GM23338 (cell line): Measurements from ENCODE around the gene CNN2.

Source experiments
- CREB1 ChIP-seq: fragments of 250-450 bp; sonication (Bioruptor Pico); IDR thresholded peaks from 2 replicates; pipeline ENCODE4 v1.5.0; 2020; ENCODE audit warnings: low read depth, mild to moderate bottlenecking, moderate library complexity
- EZH2 ChIP-seq: fragments of 200-600 bp; sonication (generic); IDR thresholded peaks from one replicate; pipeline ENCODE4 v1.8.0; 2017; ENCODE audit warnings: antibody characterized with exemption, mild to moderate bottlenecking, low read depth; ENCODE audit not compliant: unreplicated experiment
- EZH2phosphoT487 ChIP-seq: fragments of 200-600 bp; sonication (generic); IDR thresholded peaks from one replicate; pipeline ENCODE4 v1.8.1; 2018; ENCODE audit warnings: antibody characterized with exemption; ENCODE audit not compliant: unreplicated experiment
- JUNB ChIP-seq: IDR thresholded peaks from one replicate; pipeline ENCODE4 v1.6.1; 2016; ENCODE audit warnings: antibody characterized with exemption; ENCODE audit not compliant: unreplicated experiment
- NANOG ChIP-seq: IDR thresholded peaks from 2 replicates; pipeline ENCODE4 v1.6.1; 2016; ENCODE audit warnings: antibody characterized with exemption, borderline replicate concordance
- POLR2AphosphoS5 ChIP-seq: IDR thresholded peaks from 2 replicates; pipeline ENCODE4 v1.6.1; 2016; ENCODE audit warnings: antibody characterized with exemption, low read depth
- STAT1 ChIP-seq: IDR thresholded peaks from one replicate; pipeline ENCODE4 v1.6.1; 2016; ENCODE audit warnings: antibody characterized with exemption; ENCODE audit not compliant: unreplicated experiment
- ZNF114 ChIP-seq: fragments of 250-450 bp; sonication (Bioruptor Pico); IDR thresholded peaks from 2 replicates; pipeline ENCODE4 v1.5.0; 2020; ENCODE audit warnings: mild to moderate bottlenecking, moderate library complexity
- TF ChIP-seq, protein P1 (sequence below), 2 experiments: fragments of 200-600 bp in 1 of 2; sonication (generic) in 1 of 2; conservative IDR thresholded peaks; 2 replicates each; pipeline versions ENCODE4 v1.5.1 to v1.6.1; 2016 to 2017; ENCODE audit warnings: antibody characterized with exemption in 2 of 2, low read depth in 2 of 2, mild to moderate bottlenecking in 2 of 2, moderate library complexity in 1 of 2
- TF ChIP-seq, protein P2 (sequence below): IDR thresholded peaks from one replicate; pipeline ENCODE4 v1.6.1; 2018; ENCODE audit warnings: antibody characterized with exemption; ENCODE audit not compliant: unreplicated experiment
- TF ChIP-seq, protein P3 (sequence below): IDR thresholded peaks from 2 replicates; pipeline ENCODE4 v1.6.1; 2016; ENCODE audit warnings: antibody characterized with exemption

DNA sequence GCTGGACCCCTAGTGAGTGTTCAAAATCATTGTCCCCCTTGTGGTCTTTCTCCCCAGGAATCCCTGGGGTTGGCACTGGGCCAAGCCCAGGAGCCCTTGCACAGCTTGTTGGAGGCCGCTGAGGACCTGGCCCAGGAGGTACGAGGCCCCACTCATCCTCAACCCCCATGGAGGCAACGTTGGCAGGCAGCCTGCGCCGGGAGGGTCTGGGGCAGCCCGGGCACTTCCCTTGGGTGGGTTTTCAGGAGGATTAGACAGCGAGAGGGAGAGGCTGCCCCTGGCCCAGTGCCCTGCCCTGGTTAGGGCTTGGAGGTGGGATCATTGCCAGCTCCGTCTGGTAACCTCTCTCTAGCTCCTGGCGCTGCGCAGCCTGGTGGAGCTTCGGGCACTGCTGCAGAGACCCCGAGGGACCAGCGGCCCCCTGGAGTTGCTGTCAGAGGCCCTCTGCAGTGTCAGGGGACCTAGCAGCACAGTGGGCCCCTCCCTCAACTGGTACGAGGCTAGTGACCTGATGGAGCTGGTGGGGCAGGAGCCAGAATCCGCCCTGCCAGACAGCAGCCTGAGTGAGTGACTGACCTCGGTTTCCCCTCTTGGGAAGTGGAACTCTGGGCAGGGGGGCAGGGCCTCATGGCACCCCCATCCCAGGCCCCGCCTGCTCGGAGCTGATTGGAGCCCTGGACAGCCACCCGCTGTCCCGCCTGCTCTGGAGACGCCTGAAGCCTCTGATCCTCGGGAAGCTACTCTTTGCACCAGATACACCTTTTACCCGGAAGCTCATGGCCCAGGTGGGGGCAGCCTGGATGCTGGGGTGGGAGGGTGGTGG is 16.5 kb downstream of the CNN2 start:
- TF ChIP-seq, protein P1, sequence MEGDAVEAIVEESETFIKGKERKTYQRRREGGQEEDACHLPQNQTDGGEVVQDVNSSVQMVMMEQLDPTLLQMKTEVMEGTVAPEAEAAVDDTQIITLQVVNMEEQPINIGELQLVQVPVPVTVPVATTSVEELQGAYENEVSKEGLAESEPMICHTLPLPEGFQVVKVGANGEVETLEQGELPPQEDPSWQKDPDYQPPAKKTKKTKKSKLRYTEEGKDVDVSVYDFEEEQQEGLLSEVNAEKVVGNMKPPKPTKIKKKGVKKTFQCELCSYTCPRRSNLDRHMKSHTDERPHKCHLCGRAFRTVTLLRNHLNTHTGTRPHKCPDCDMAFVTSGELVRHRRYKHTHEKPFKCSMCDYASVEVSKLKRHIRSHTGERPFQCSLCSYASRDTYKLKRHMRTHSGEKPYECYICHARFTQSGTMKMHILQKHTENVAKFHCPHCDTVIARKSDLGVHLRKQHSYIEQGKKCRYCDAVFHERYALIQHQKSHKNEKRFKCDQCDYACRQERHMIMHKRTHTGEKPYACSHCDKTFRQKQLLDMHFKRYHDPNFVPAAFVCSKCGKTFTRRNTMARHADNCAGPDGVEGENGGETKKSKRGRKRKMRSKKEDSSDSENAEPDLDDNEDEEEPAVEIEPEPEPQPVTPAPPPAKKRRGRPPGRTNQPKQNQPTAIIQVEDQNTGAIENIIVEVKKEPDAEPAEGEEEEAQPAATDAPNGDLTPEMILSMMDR (conservative IDR thresholded peaks at IDR 0.05; ENCODE audit: low read depth in 2 of 2): no peak
- TF ChIP-seq, protein P2, sequence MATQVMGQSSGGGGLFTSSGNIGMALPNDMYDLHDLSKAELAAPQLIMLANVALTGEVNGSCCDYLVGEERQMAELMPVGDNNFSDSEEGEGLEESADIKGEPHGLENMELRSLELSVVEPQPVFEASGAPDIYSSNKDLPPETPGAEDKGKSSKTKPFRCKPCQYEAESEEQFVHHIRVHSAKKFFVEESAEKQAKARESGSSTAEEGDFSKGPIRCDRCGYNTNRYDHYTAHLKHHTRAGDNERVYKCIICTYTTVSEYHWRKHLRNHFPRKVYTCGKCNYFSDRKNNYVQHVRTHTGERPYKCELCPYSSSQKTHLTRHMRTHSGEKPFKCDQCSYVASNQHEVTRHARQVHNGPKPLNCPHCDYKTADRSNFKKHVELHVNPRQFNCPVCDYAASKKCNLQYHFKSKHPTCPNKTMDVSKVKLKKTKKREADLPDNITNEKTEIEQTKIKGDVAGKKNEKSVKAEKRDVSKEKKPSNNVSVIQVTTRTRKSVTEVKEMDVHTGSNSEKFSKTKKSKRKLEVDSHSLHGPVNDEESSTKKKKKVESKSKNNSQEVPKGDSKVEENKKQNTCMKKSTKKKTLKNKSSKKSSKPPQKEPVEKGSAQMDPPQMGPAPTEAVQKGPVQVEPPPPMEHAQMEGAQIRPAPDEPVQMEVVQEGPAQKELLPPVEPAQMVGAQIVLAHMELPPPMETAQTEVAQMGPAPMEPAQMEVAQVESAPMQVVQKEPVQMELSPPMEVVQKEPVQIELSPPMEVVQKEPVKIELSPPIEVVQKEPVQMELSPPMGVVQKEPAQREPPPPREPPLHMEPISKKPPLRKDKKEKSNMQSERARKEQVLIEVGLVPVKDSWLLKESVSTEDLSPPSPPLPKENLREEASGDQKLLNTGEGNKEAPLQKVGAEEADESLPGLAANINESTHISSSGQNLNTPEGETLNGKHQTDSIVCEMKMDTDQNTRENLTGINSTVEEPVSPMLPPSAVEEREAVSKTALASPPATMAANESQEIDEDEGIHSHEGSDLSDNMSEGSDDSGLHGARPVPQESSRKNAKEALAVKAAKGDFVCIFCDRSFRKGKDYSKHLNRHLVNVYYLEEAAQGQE: no peak
- no peak for TF ChIP-seq JUNB
- no peak for TF ChIP-seq EZH2
- no peak for TF ChIP-seq POLR2AphosphoS5
- TF ChIP-seq, protein P3, sequence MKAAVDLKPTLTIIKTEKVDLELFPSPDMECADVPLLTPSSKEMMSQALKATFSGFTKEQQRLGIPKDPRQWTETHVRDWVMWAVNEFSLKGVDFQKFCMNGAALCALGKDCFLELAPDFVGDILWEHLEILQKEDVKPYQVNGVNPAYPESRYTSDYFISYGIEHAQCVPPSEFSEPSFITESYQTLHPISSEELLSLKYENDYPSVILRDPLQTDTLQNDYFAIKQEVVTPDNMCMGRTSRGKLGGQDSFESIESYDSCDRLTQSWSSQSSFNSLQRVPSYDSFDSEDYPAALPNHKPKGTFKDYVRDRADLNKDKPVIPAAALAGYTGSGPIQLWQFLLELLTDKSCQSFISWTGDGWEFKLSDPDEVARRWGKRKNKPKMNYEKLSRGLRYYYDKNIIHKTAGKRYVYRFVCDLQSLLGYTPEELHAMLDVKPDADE: no peak
- no peak for TF ChIP-seq EZH2phosphoT487
- no peak for TF ChIP-seq CREB1 (CRISPR knock-in tag)
- TF ChIP-seq STAT1: no peak
- TF ChIP-seq NANOG: no peak
- TF ChIP-seq ZNF114 (CRISPR knock-in tag): no peak
